ENCODE measurements around the gene C19orf85.

DNA sequence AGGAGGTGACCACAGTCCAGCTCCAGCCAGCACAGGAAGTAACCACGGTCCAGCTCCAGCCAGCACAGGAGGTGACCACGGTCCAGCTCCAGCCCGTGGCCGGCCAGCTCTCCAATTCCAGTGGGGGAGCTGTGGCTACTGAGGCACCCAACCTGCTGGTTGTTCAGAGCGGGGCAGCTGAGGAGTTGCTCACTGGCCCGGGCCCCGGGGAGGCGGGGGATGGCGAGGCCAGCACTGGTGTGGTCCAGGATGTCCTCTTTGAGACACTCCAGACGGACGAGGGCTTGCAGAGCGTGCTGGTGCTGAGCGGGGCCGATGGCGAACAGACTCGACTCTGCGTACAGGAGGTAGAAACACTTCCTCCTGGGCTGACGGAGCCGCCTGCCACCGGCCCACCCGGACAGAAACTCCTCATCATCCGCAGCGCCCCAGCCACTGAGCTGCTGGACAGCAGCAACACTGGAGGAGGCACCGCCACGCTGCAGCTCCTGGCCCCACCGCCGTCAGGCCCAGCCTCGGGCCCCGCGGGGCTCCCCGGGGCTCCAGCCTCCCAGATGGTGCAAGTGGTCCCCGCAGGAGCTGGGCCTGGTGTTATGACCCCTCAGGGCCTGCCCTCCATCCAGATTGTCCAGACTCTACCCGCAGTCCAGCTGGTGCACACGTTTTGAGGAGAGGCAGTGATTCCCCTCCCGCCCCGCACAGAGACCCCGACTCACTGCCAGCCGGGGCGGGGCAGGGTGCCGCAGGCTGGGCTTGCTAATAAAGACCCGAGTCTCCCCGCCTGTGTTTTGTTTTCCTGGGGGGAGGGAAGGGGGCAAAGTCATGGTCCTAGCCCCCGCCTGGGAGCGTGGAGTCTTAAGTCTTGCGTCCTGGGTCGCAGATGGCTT, 19.4 kb upstream of the C19orf85 start:
- TF ChIP-seq, protein P1, sequence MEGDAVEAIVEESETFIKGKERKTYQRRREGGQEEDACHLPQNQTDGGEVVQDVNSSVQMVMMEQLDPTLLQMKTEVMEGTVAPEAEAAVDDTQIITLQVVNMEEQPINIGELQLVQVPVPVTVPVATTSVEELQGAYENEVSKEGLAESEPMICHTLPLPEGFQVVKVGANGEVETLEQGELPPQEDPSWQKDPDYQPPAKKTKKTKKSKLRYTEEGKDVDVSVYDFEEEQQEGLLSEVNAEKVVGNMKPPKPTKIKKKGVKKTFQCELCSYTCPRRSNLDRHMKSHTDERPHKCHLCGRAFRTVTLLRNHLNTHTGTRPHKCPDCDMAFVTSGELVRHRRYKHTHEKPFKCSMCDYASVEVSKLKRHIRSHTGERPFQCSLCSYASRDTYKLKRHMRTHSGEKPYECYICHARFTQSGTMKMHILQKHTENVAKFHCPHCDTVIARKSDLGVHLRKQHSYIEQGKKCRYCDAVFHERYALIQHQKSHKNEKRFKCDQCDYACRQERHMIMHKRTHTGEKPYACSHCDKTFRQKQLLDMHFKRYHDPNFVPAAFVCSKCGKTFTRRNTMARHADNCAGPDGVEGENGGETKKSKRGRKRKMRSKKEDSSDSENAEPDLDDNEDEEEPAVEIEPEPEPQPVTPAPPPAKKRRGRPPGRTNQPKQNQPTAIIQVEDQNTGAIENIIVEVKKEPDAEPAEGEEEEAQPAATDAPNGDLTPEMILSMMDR (IDR thresholded peaks at IDR 0.05; ENCODE audit: low read depth, low read length), result no peak
- TF ChIP-seq EZH2phosphoT487 (IDR thresholded peaks at IDR 0.05; ENCODE audit: low read depth), result no peak
